ENCODE data around the gene OPTN.
A peak's percentile ranks its signal among the peaks of the same experiment; 100 is the strongest.

OPTN gene

GRCh38 chr10:13158401-13158800 is 58.4 kb downstream of the OPTN start:
- Histone ChIP-seq H3K27ac (no peak overlapping the region), H3K36me3 (replicated peaks) (no peaks in the 10 kb centered on the region), H3K27me3 (replicated peaks) (no peaks in the 10 kb centered on the region), H3K4me3 (ENCODE audit: low read depth, low read length) (peak overlapping the region; percentile 26)
- in situ Hi-C loops (cut with HindIII; ENCODE audit: low pct_ligation_motif_present, low sequenced_read_pairs) = no loop called here
- DNase-seq = no peak
- TF ChIP-seq CTCF (IDR thresholded peaks at IDR 0.05; ENCODE audit: low read depth, low read length, missing control alignments) = no peak

- in situ Hi-C loops (cut with HindIII; ENCODE audit: low pct_ligation_motif_present, low sequenced_read_pairs) = no loop called here
- peak; percentile 87 for TF ChIP-seq CTCF (IDR thresholded peaks at IDR 0.05; ENCODE audit: low read depth, low read length, missing control alignments)
- H3K27ac ChIP-seq = no peak within 1 kb of the TSS
- peak; percentile 99 for DNase-seq
- H3K27me3 ChIP-seq (replicated peaks) = no peaks in the 10 kb centered on the region
- H3K4me3 ChIP-seq (ENCODE audit: low read depth, low read length) = peak within 1 kb of the TSS; percentile 73
- H3K36me3 ChIP-seq (replicated peaks) = no peaks in the 10 kb centered on the region
These were observed 61.2 kb downstream of the OPTN start, which contains the start of gene MCM10 for GRCh38 chr10:13160934-13161856. TSS of gene MCM10 (plus strand) at chr10:13161558. CDS start at chr10:13164203, 2,645 bp downstream.

GRCh38 chr10:13161857-13162271 is 61.9 kb downstream of the OPTN start:
- no peak for TF ChIP-seq CTCF (IDR thresholded peaks at IDR 0.05; ENCODE audit: low read depth, low read length, missing control alignments)
- in situ Hi-C loops (cut with HindIII; ENCODE audit: low pct_ligation_motif_present, low sequenced_read_pairs) = no loop called here
- Histone ChIP-seq H3K27me3 (replicated peaks) (no peaks in the 10 kb centered on the region), H3K4me3 (ENCODE audit: low read depth, low read length) (peak overlapping the region; percentile 73), H3K36me3 (replicated peaks) (no peaks in the 10 kb centered on the region), H3K27ac (no peak overlapping the region)
- no peak for DNase-seq

- in situ Hi-C loops (cut with HindIII; ENCODE audit: low pct_ligation_motif_present, low sequenced_read_pairs) = no loop called here
These were observed 63.9 kb downstream of the OPTN start for GRCh38 chr10:13163859-13164258.

GRCh38 chr10:13165177-13165576 is 65.2 kb downstream of the OPTN start:
- Histone ChIP-seq H3K27me3 (replicated peaks) (no peaks in the 10 kb centered on the region), H3K36me3 (replicated peaks) (no peaks in the 10 kb centered on the region), H3K4me3 (ENCODE audit: low read depth, low read length) (no peak overlapping the region), H3K27ac (no peak overlapping the region)
- TF ChIP-seq CTCF (IDR thresholded peaks at IDR 0.05; ENCODE audit: low read depth, low read length, missing control alignments) = no peak
- in situ Hi-C loops (cut with HindIII; ENCODE audit: low pct_ligation_motif_present, low sequenced_read_pairs) = no loop called here
- no peak for DNase-seq

More at GRCh38 chr10:13163859-13164258, 63.9 kb downstream of the OPTN start:
- no peak for DNase-seq
- Histone ChIP-seq H3K27ac (no peak overlapping the region), H3K36me3 (replicated peaks) (no peaks in the 10 kb centered on the region), H3K4me3 (ENCODE audit: low read depth, low read length) (no peak overlapping the region), H3K27me3 (replicated peaks) (no peaks in the 10 kb centered on the region)
- no peak for TF ChIP-seq CTCF (IDR thresholded peaks at IDR 0.05; ENCODE audit: low read depth, low read length, missing control alignments)

Data from brain microvascular endothelial cell (primary cell).